Dermis blood vessel endothelial cell (primary cell): ENCODE results near the gene ANO7. TPM values are rescaled to one million over a fixed set of nuclear protein-coding genes. Genes with fewer than 3 reads are reported as not detected.

ENCODE experiments used
- total RNA-seq: library from RNA; depleted of rRNA; stranded (reverse); fragments of >200 nt; gene quantifications from 2 replicates; pipeline ENCODE4 v1.2.3, GENCODE V29; 2014

ANO7 gene
- total RNA-seq, 1 donor from 2014 or later = 0.34 TPM

Other genes starting within 250 kb of the ANO7 start
- gene SNED1, start 190.1 kb upstream of the ANO7 start, total RNA-seq = 23.4 and 25.2 TPM in 2 replicates
- gene MTERF4, start 86.4 kb upstream of the ANO7 start, total RNA-seq = 37.6 and 43.2 TPM in 2 replicates
- 4.4 and 9.2 TPM in 2 replicates for gene PASK, start 39.2 kb upstream of the ANO7 start, total RNA-seq
- gene PPP1R7, start 38.2 kb upstream of the ANO7 start, total RNA-seq = 47.6 and 55.1 TPM in 2 replicates
- 594 and 863 TPM in 2 replicates for gene HDLBP, start 127.0 kb downstream of the ANO7 start, total RNA-seq
- gene SEPTIN2, start 127.2 kb downstream of the ANO7 start, total RNA-seq = 529 and 622 TPM in 2 replicates
- 38.3 and 43.8 TPM in 2 replicates for gene FARP2, start 167.6 kb downstream of the ANO7 start, total RNA-seq